GM21717 (cell line): ENCODE data around the gene PRDM16.

Experiments
- ATAC-seq: cut with Tn5 transposase; IDR thresholded peaks from one replicate; pipeline ENCODE4 v1.9.1; 2021; ENCODE audit warnings: mild to moderate bottlenecking, moderate library complexity; ENCODE audit not compliant: unreplicated experiment

The PRDM16 gene

GRCh38 chr1:3363023-3363422 lies 294.0 kb downstream of the PRDM16 start:
- ATAC-seq = no peak

- ATAC-seq = no peak
Observed at GRCh38 chr1:3363756-3364155, 294.8 kb downstream of the PRDM16 start.

DNA sequence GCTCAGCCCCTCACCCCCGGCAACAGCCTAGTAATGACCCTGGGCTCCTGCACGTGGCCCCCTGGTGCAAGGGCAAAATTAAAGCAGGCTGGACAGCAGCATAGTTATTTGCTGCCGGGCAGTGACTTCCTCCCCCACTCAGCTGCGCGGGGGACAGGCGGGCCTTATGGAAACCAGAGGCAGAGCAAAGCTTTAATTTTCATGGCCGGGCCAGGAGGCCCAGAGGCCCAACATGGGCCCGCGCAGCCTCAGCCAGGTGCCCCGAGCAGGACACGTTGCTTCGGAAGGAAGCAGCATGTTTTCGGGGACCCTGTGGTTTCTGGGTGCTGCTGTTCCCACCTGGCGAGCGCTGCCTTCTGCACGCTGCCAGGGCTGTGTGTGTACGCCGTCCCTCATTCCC lies 295.5 kb downstream of the PRDM16 start:
- ATAC-seq = no peak

DNA sequence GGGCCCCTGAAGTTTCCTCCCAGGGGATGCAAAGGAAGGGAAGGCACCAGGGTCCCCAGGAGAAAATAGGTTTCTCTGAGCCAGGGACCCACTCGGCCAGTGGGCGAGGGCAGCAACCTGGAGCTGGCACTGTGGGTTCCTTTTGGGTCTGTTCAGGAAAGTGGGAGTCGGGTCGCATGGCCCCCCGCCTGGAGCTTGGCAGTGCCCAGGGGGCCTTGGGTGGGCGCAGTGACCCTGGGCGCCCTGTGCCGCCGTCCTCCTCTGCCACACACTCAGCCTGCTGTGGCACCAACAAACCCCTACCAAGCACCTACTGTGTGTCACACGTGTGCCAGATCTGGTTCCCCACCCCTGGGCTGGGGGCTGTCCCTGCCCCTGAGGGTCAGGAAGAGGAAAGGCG lies 296.0 kb downstream of the PRDM16 start:
- ATAC-seq = no peak

GRCh38 chr1:3365523-3366125 lies 296.6 kb downstream of the PRDM16 start:
- no peak for ATAC-seq

GRCh38 chr1:3366126-3367051 lies 297.4 kb downstream of the PRDM16 start:
- no peak for ATAC-seq

- ATAC-seq = no peak
Observed at GRCh38 chr1:3367376-3367775, 298.4 kb downstream of the PRDM16 start.

DNA sequence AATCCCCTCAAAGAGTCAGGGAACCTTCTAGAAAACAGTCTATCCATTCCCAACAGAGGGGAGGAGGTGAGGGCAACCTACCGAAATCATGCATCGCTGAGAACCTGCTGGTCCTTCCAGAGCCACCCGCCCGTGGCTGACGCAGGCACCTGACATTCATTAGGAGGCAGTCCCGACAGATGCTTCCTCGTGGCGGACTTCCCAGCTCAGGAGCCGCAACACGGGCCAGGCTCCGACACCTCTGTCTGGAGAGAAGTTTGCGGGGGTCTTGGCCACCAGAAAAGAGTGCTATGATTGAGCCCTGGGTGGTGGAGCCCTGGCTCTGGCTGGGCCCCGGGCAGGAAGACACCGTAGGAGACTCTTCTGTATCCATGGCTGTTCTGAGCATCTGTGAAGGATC lies 299.1 kb downstream of the PRDM16 start:
- no peak for ATAC-seq

DNA sequence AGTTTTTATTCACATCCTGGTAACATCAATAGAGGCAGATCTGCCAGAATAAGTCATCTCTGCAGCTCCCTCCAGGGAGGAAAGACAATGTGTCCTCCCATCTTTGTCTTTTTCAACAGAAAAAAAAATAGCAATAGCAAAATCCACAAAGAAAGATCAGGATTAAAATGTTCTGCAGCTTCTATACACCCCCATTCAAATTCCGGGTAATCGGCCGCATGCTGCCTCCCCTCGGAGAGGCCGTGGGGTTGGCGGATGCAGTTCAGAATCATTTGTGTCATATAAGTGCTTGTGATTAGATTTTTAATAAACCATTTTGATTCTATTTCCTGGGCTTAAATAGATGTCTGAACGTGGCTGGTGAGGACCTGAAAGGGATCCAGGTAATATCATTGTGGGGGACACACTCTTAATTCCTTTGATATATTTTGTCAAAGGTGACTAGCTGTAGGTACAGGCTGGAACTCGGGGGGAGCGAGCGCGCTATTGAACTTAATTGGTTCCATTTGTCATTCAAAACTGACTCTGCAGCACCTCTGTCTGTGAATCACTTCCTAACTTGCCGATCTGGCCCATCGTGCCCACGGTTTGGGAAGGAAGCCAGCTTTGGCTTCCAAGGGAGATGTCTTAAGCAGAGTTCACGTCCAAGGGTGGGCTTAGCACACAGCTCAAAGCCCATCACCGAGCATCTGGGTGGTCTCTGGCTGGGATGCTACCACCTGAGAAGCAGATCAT lies 299.9 kb downstream of the PRDM16 start:
- ATAC-seq = no peak

- no peak for ATAC-seq
Observed at GRCh38 chr1:3369446-3370076, 300.6 kb downstream of the PRDM16 start.

GRCh38 chr1:3370856-3371703 lies 302.1 kb downstream of the PRDM16 start:
- ATAC-seq = no peak

DNA sequence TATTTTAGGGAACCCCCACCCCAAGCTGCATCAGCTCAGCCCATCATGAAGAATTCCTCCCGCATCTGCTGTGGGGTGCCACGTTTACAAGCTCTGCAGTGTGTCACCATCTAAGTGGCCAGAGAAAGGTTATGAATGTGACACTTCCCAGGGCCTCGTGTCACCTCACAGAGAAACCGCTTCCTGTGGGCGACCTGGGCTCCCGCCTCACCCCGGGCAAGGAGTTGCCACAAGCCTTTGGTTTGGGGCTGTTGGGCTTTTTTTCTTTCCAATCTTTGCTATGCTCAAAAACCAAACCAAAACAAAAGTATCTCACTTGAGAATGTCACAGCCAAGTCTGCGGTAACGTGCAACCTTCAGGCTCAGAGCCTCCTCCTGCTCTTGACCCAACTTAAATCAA lies 303.3 kb downstream of the PRDM16 start:
- no peak for ATAC-seq

DNA sequence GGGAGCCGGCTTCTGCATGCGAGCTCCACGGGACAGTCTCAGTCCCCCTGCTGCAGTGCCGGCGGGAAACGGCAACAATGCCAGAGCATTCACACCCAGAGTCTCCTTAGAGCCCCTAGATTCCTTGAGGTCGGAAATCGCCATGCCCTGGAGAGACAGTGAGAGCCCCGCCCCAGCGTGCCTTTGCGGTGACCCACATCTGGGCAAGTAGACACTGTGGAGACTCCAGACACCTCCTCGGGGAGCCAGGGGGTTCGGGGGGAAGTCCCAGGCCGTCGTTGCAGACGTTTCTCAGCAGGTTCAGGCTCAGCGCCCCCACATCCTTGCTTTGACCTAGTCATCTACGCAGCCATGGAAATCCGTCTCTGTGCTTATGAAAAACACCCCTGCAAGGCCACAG lies 304.2 kb downstream of the PRDM16 start:
- ATAC-seq = no peak

GRCh38 chr1:3373700-3374405 lies 304.9 kb downstream of the PRDM16 start:
- ATAC-seq = no peak

- ATAC-seq = no peak
Observed at GRCh38 chr1:3375245-3375644, 306.2 kb downstream of the PRDM16 start.

DNA sequence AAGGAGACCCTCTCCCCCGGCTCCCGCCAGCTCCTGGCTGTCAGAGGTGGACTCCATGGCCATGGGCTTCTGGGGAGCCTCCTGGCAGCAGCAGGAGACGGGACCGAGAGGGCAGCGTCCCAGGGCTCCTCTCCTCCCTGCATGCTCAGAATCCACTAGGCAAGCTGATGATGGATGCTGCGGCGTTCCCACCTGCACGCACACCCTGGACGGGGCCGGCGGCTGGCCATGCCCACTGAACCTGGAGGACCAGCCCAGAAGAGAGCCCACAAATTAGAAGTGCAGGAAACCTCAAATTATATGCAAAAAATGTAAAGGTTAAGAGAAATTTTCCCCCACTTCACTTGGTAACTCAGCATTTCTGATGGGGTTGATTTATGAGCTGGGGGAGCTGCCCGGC lies 308.2 kb downstream of the PRDM16 start:
- no peak for ATAC-seq

- ATAC-seq = no peak
Observed at GRCh38 chr1:3377604-3378279, 308.7 kb downstream of the PRDM16 start.

DNA sequence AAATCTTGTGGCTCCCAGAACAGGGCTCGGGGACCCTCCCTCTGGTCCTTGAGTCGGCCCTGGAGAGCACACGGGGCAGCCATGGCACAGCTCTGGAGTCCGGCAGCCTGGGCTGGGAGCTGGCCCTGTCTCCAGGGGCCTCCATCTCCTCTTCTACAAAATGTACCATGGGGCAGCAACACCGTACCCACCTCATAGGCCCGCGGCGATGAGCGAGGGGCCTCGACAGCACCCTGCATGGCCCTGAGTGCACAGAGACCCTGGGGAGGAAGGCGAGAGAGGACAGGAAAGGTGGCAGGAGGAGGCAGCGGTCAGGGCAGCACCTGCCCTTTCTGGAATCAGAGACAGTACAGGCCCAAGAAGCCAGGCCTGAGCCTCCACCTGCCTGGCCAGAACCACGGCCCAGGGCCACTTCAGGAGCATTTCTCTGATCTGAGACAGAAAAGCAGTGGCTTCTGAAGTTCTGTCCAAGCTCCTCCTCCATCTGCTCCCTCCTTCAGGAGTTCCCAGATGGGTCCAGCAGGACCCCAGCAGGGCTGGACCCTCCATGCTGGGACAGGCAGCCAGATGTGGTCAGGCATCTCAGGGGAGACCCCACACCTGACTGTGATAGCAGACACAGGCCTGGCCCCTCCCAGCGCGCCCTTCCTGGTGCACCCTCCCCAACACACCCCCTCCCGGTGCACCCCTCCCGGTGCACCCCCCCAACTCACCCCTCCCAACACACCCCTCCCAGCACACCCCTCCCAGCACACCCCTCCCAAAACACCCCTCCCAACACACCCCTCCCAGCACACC lies 309.6 kb downstream of the PRDM16 start:
- ATAC-seq = no peak
